GM23338 (cell line): Measurements from ENCODE around the gene PDE4D. TPM values are rescaled to one million over a fixed set of nuclear protein-coding genes. Genes with fewer than 3 reads are reported as not detected.

Experiments
- ATAC-seq: fragments of 200-7000 bp; cut with Tn5 transposase; 3 replicates; pipeline ENCODE4 v1.9.1; 2020
- DNase-seq: peaks from one replicate; pipeline ENCODE4 v3.0.0-alpha.2; 2015; ENCODE audit warnings: low spot score
- H2AFZ ChIP-seq: fragments of 200-600 bp; sonication (generic); 2 replicates; pipeline ENCODE4 v1.8.0; 2016; ENCODE audit warnings: antibody characterized with exemption, mild to moderate bottlenecking, moderate library complexity
- H3F3A ChIP-seq: fragments of 200-600 bp; sonication (generic); replicated peaks from 2 replicates; pipeline ENCODE4 v1.8.0; 2017; ENCODE audit warnings: antibody characterized with exemption, mixed run types, low read depth
- H3K27ac ChIP-seq: fragments of 200-600 bp; sonication (generic); 2 replicates; pipeline ENCODE4 v1.6.1; 2016; ENCODE audit warnings: low read depth
- H3K27me3 ChIP-seq: fragments of 200-600 bp; sonication (generic); 2 replicates; pipeline ENCODE4 v1.8.0; 2016; ENCODE audit warnings: mild to moderate bottlenecking, mixed run types, moderate library complexity; ENCODE audit not compliant: insufficient read depth
- H3K36me3 ChIP-seq: fragments of 200-600 bp; sonication (generic); 2 replicates; pipeline ENCODE4 v1.8.0; 2016; ENCODE audit warnings: mild to moderate bottlenecking; ENCODE audit not compliant: insufficient read depth
- H3K4me1 ChIP-seq: fragments of 200-600 bp; sonication (generic); 2 replicates; pipeline ENCODE4 v1.8.0; 2016; ENCODE audit warnings: mild to moderate bottlenecking, moderate library complexity; ENCODE audit not compliant: insufficient read depth
- H3K4me2 ChIP-seq: fragments of 200-600 bp; sonication (generic); 2 replicates; pipeline ENCODE4 v1.7.1; 2017; ENCODE audit warnings: mixed run types
- H3K4me3 ChIP-seq: fragments of 200-600 bp; sonication (generic); 2 replicates; pipeline ENCODE4 v1.6.1; 2016; ENCODE audit warnings: mixed run types
- H3K79me2 ChIP-seq: fragments of 200-600 bp; sonication (generic); replicated peaks from 2 replicates; pipeline ENCODE4 v1.8.0; 2017; ENCODE audit warnings: mild to moderate bottlenecking; ENCODE audit not compliant: insufficient read depth
- H3K9me2 ChIP-seq: fragments of 200-600 bp; sonication (generic); 2 replicates; pipeline ENCODE4 v1.8.0; 2017; ENCODE audit not compliant: insufficient read depth
- H4K20me1 ChIP-seq: fragments of 200-600 bp; sonication (generic); replicated peaks from 2 replicates; pipeline ENCODE4 v1.8.0; 2017; ENCODE audit warnings: mild to moderate bottlenecking; ENCODE audit not compliant: insufficient read depth
- H3K27ac Mint-ChIP-seq: 2 replicates; pipeline ENCODE4 v1.8.0; 2020; ENCODE audit warnings: inconsistent platforms, mild to moderate bottlenecking, moderate library complexity, mixed read lengths
- H3K27me3 Mint-ChIP-seq: 3 replicates; pipeline ENCODE4 v1.8.0; 2022; ENCODE audit warnings: low read depth, mild to moderate bottlenecking, moderate library complexity, mixed read lengths, inconsistent platforms; ENCODE audit not compliant: insufficient read depth, poor library complexity
- H3K36me3 Mint-ChIP-seq: 3 replicates; pipeline ENCODE4 v1.8.0; 2021; ENCODE audit warnings: low read depth, mild to moderate bottlenecking, inconsistent platforms, moderate library complexity, mixed read lengths
- H3K4me1 Mint-ChIP-seq: 3 replicates; pipeline ENCODE4 v1.8.0; 2020; ENCODE audit warnings: mild to moderate bottlenecking, inconsistent platforms, mixed read lengths
- H3K4me3 Mint-ChIP-seq: 3 replicates; pipeline ENCODE4 v1.8.0; 2021; ENCODE audit warnings: moderate library complexity, mild to moderate bottlenecking, inconsistent platforms, mixed read lengths
- H3K9me3 Mint-ChIP-seq: 3 replicates; pipeline ENCODE4 v1.8.0; 2020; ENCODE audit warnings: moderate library complexity, mild to moderate bottlenecking, inconsistent platforms, mixed read lengths
- EZH2 ChIP-seq: fragments of 200-600 bp; sonication (generic); IDR thresholded peaks from one replicate; pipeline ENCODE4 v1.8.0; 2017; ENCODE audit warnings: antibody characterized with exemption, mild to moderate bottlenecking, low read depth; ENCODE audit not compliant: unreplicated experiment
- NANOG ChIP-seq: IDR thresholded peaks from 2 replicates; pipeline ENCODE4 v1.6.1; 2016; ENCODE audit warnings: antibody characterized with exemption, borderline replicate concordance
- ZNF114 ChIP-seq: fragments of 250-450 bp; sonication (Bioruptor Pico); IDR thresholded peaks from 2 replicates; pipeline ENCODE4 v1.5.0; 2020; ENCODE audit warnings: mild to moderate bottlenecking, moderate library complexity
- ZNF331 ChIP-seq: fragments of 250-450 bp; sonication (Bioruptor Pico); IDR thresholded peaks from 2 replicates; pipeline ENCODE4 v1.5.0; 2020; ENCODE audit warnings: low read depth, mild to moderate bottlenecking, moderate library complexity
- ZNF462 ChIP-seq: fragments of 250-450 bp; sonication (Bioruptor Pico); IDR thresholded peaks from 2 replicates; pipeline ENCODE4 v1.5.0; 2020; ENCODE audit warnings: mild to moderate bottlenecking, moderate library complexity
- polyA plus RNA-seq: library from polyadenylated mRNA; unstranded; fragments of >200 nt; fragmentation: Nextera tagmentation; extraction: Ambion mirVana; gene quantifications from 2 replicates; pipeline ENCODE4 v1.2.1, GENCODE V29; 2016
- total RNA-seq: library from RNA; depleted of rRNA; stranded (reverse); fragments of >200 nt; shearing (Covaris generic); gene quantifications from 2 replicates; pipeline ENCODE4 v1.2.3, GENCODE V29; 2014

PDE4D gene
- total and polyA plus RNA-seq, 2 experiments from 2014 or later: 2.1 to 4.7 TPM

DNA sequence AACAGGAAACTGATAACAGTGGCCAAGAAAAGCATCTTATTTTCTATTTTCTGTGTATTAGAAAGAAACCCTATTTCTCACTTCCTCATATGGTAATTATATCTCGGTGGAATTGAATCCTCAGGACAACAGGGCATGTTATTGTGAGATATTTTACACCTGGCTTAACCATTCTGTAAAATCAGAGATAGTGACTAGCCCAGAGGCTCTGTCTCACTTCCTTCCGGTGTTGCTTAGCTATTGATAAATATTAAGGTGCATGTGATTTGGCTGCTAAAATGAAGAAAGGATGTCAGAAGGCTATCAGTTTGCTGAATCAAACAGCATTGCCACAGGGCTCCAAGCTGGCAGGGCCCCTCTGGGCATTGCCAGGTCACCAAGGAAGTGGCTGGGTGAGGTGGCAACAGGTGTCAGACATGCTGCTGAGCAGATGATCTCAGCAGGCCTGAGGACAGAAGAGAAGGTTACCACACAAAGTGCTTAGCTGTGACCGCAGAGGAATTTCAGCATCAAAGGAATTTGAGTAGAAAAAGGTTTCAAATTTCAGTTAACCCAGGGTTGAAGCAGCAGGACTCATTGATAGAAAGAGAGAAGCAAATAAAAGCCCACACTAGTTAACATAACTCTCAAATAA, 330.7 kb downstream of the PDE4D start:
- H3K9me3 Mint-ChIP-seq: 0 out of 3 replicates have a peak, but pooled peaks cover 5% of the 10 kb centered on the region
- Histone ChIP-seq H3K9me2 (0 out of 2 replicates have a peak, but pooled peaks cover 3% of the 10 kb centered on the region), H3K27me3 (no peaks in the 10 kb centered on the region), H3K27ac (peak overlapping the region; percentile 41; the same call in 1 of the 2 replicates), H3K79me2 (no peaks in the 10 kb centered on the region), H3K4me2 (peak overlapping the region; percentile 16; the same call in 1 of the 2 replicates), H4K20me1 (no peaks in the 10 kb centered on the region), H3F3A (no peaks in the 10 kb centered on the region), H3K4me3 (no peak overlapping the region), H3K36me3 (no peaks in the 10 kb centered on the region), H3K4me1 (peaks cover 13% of the 10 kb centered on the region), H2AFZ (no peak overlapping the region)
- H3K4me3 Mint-ChIP-seq: no peak overlapping the region
- TF ChIP-seq NANOG (peak; percentile 48; the same call in 1 of the 2 replicates), ZNF462 (CRISPR knock-in tag) (peak; percentile 96), ZNF331 (CRISPR knock-in tag) (no peak), ZNF114 (CRISPR knock-in tag) (0 out of 2 replicates have a peak, but pooled peaks have one; percentile 57)
- peaks cover 9% of the 10 kb centered on the region for H3K36me3 Mint-ChIP-seq
- peak; percentile 94 for ATAC-seq
- H3K4me1 Mint-ChIP-seq: peaks cover 17% of the 10 kb centered on the region
- H3K27ac Mint-ChIP-seq: peak overlapping the region; percentile 12; the same call in 1 of the 2 replicates
- no peaks in the 10 kb centered on the region for H3K27me3 Mint-ChIP-seq
- peak; percentile 79 for DNase-seq

GRCh38 chr5:59560553-59560952, 333.0 kb downstream of the PDE4D start:
- no peaks in the 10 kb centered on the region for H4K20me1 ChIP-seq
- no peak overlapping the region for H3K4me3 ChIP-seq
- no peak for TF ChIP-seq ZNF462 (CRISPR knock-in tag)
- TF ChIP-seq EZH2: no peak
- H3K4me1 ChIP-seq: peaks cover 28% of the 10 kb centered on the region
- 0 out of 2 replicates have a peak, but pooled peaks cover 3% of the 10 kb centered on the region for H3K9me2 ChIP-seq
- no peak overlapping the region for H3K27ac ChIP-seq
- H3K4me3 Mint-ChIP-seq: no peak overlapping the region
- no peaks in the 10 kb centered on the region for H3K9me3 Mint-ChIP-seq
- H3K4me1 Mint-ChIP-seq: peaks cover 30% of the 10 kb centered on the region
- H3F3A ChIP-seq: no peaks in the 10 kb centered on the region
- H3K27ac Mint-ChIP-seq: no peak overlapping the region
- H3K36me3 Mint-ChIP-seq: no peaks in the 10 kb centered on the region; the same call in 2 of the 3 replicates
- H3K4me2 ChIP-seq: no peak overlapping the region
- H3K27me3 ChIP-seq: no peaks in the 10 kb centered on the region
- H2AFZ ChIP-seq: no peak overlapping the region
- ATAC-seq (no peak), DNase-seq (no peak)
- H3K36me3 ChIP-seq: no peaks in the 10 kb centered on the region
- no peaks in the 10 kb centered on the region for H3K79me2 ChIP-seq
- no peaks in the 10 kb centered on the region for H3K27me3 Mint-ChIP-seq
